WTC11 (cell line): Measurements from ENCODE around the gene SDCCAG8. TPM values are rescaled to one million over a fixed set of nuclear protein-coding genes. Genes with fewer than 3 reads are reported as not detected.
A peak's percentile ranks its signal among the peaks of the same experiment; 100 is the strongest.

Experiments used
- ATAC-seq: fragments of 200-7000 bp; cut with Tn5 transposase; 2 replicates; pipeline ENCODE4 v1.10.0; 2021; ENCODE audit warnings: mild to moderate bottlenecking, moderate library complexity
- CTCF ChIA-PET: fragments of 300-600 bp; sonication (Branson Sonifier 250); formaldehyde crosslinking; loops from one replicate; lab custom pipeline; 2021; ENCODE audit warnings: antibody characterized with exemption; lab: Charles Lee
- POLR2A ChIA-PET: fragments of 350-600 bp; sonication (Branson Sonifier 250); formaldehyde crosslinking; loops from one replicate; lab custom pipeline; 2021; ENCODE audit warnings: antibody characterized with exemption; lab: Charles Lee
- DNase-seq: peaks from one replicate; pipeline ENCODE4 v3.0.0; 2021; ENCODE audit warnings: low spot score
- H3K27ac Mint-ChIP-seq: 2 replicates; pipeline ENCODE4 v1.8.0; 2021; ENCODE audit warnings: mixed read lengths
- H3K27me3 Mint-ChIP-seq: 2 replicates; pipeline ENCODE4 v1.8.0; 2021; ENCODE audit warnings: low read depth, mild to moderate bottlenecking, moderate library complexity, mixed read lengths
- H3K36me3 Mint-ChIP-seq: 2 replicates; pipeline ENCODE4 v1.8.0; 2021; ENCODE audit warnings: mixed read lengths
- H3K4me1 Mint-ChIP-seq: 2 replicates; pipeline ENCODE4 v1.8.0; 2022; ENCODE audit warnings: mixed read lengths
- H3K4me3 Mint-ChIP-seq: 2 replicates; pipeline ENCODE4 v1.8.0; 2021; ENCODE audit warnings: mild to moderate bottlenecking, moderate library complexity, mixed read lengths
- H3K9me3 Mint-ChIP-seq: 2 replicates; pipeline ENCODE4 v1.8.0; 2021; ENCODE audit warnings: mixed read lengths
- AFF4 ChIP-seq: sonication (generic); formaldehyde crosslinking; IDR thresholded peaks from 2 replicates; pipeline ENCODE4 v1.8.1; 2023; ENCODE audit warnings: mild to moderate bottlenecking, missing genetic modification reagents, borderline replicate concordance
- CREB1 ChIP-seq: sonication (generic); formaldehyde crosslinking; IDR thresholded peaks from 2 replicates; pipeline ENCODE4 v1.8.0; 2023; ENCODE audit warnings: mild to moderate bottlenecking, missing genetic modification reagents
- IRF1 ChIP-seq: sonication (generic); formaldehyde crosslinking; IDR thresholded peaks from 2 replicates; pipeline ENCODE4 v1.8.0; 2023; ENCODE audit warnings: missing genetic modification reagents
- IRF2 ChIP-seq: sonication (generic); formaldehyde crosslinking; IDR thresholded peaks from 2 replicates; pipeline ENCODE4 v1.8.0; 2022; ENCODE audit warnings: low read depth, missing genetic modification reagents, borderline replicate concordance
- JAZF1 ChIP-seq: fragments of 250-450 bp; sonication (Bioruptor Pico); IDR thresholded peaks from 2 replicates; pipeline ENCODE4 v1.9.0; 2021; ENCODE audit warnings: moderate library complexity, mild to moderate bottlenecking, inconsistent platforms
- MYBL2 ChIP-seq: sonication (generic); formaldehyde crosslinking; IDR thresholded peaks from 2 replicates; pipeline ENCODE4 v1.8.1; 2023; ENCODE audit warnings: mild to moderate bottlenecking, moderate library complexity, missing genetic modification reagents
- PRDM15 ChIP-seq: sonication (generic); formaldehyde crosslinking; IDR thresholded peaks from 2 replicates; pipeline ENCODE4 v1.8.0; 2022; ENCODE audit warnings: missing genetic modification reagents
- PRRX2 ChIP-seq: fragments of 250-450 bp; sonication (Bioruptor Pico); IDR thresholded peaks from 2 replicates; pipeline ENCODE4 v1.8.0; 2021; ENCODE audit warnings: mild to moderate bottlenecking
- RORB ChIP-seq: fragments of 250-450 bp; sonication (Bioruptor Pico); IDR thresholded peaks from 2 replicates; pipeline ENCODE4 v1.9.0; 2021; ENCODE audit warnings: mild to moderate bottlenecking
- SMAD3 ChIP-seq: sonication (generic); formaldehyde crosslinking; IDR thresholded peaks from 2 replicates; pipeline ENCODE4 v1.8.0; 2022; ENCODE audit warnings: missing genetic modification reagents, mild to moderate bottlenecking, borderline replicate concordance
- SMAD4 ChIP-seq: sonication (generic); formaldehyde crosslinking; IDR thresholded peaks from 2 replicates; pipeline ENCODE4 v1.8.0; 2022; ENCODE audit warnings: mild to moderate bottlenecking, missing genetic modification reagents
- SOX15 ChIP-seq: fragments of 250-450 bp; sonication (Bioruptor Pico); IDR thresholded peaks from 2 replicates; pipeline ENCODE4 v1.9.0; 2021; ENCODE audit warnings: mild to moderate bottlenecking
- ZBTB21 ChIP-seq: sonication (generic); formaldehyde crosslinking; IDR thresholded peaks from 2 replicates; pipeline ENCODE4 v1.8.1; 2023; ENCODE audit warnings: mild to moderate bottlenecking, missing genetic modification reagents, borderline replicate concordance
- ZBTB43 ChIP-seq: sonication (generic); formaldehyde crosslinking; IDR thresholded peaks from 2 replicates; pipeline ENCODE4 v1.8.1; 2023; ENCODE audit warnings: mild to moderate bottlenecking, missing genetic modification reagents
- ZNF219 ChIP-seq: sonication (generic); formaldehyde crosslinking; IDR thresholded peaks from 2 replicates; pipeline ENCODE4 v1.8.0; 2023; ENCODE audit warnings: missing genetic modification reagents, mild to moderate bottlenecking, borderline replicate concordance
- ZNF263 ChIP-seq: sonication (generic); formaldehyde crosslinking; IDR thresholded peaks from 2 replicates; pipeline ENCODE4 v1.8.1; 2022; ENCODE audit warnings: low read depth, mild to moderate bottlenecking, moderate library complexity, missing genetic modification reagents
- ZNF416 ChIP-seq: fragments of 250-450 bp; sonication (Bioruptor Pico); IDR thresholded peaks from 2 replicates; pipeline ENCODE4 v1.9.0; 2021; ENCODE audit warnings: mild to moderate bottlenecking, inconsistent platforms
- total RNA-seq: library from RNA; stranded (reverse); gene quantifications from 3 replicates; pipeline ENCODE4 v1.2.3, GENCODE V29; 2021
- TF ChIP-seq, protein P1 (sequence below): sonication (generic); formaldehyde crosslinking; IDR thresholded peaks from 2 replicates; pipeline ENCODE4 v1.8.0; 2022; ENCODE audit warnings: mild to moderate bottlenecking, missing genetic modification reagents
- TF ChIP-seq, protein P2 (sequence below): sonication (generic); formaldehyde crosslinking; conservative IDR thresholded peaks from 2 replicates; pipeline ENCODE4 v1.8.1; 2023; ENCODE audit warnings: mild to moderate bottlenecking, low read depth, missing genetic modification reagents, moderate library complexity
- TF ChIP-seq, protein P3 (sequence below): sonication (generic); formaldehyde crosslinking; IDR thresholded peaks from 2 replicates; pipeline ENCODE4 v1.8.1; 2022; ENCODE audit warnings: mild to moderate bottlenecking, moderate library complexity, missing genetic modification reagents

The SDCCAG8 gene
- total RNA-seq, 1 experiment from 2014 or later, result 44.3 TPM

DNA sequence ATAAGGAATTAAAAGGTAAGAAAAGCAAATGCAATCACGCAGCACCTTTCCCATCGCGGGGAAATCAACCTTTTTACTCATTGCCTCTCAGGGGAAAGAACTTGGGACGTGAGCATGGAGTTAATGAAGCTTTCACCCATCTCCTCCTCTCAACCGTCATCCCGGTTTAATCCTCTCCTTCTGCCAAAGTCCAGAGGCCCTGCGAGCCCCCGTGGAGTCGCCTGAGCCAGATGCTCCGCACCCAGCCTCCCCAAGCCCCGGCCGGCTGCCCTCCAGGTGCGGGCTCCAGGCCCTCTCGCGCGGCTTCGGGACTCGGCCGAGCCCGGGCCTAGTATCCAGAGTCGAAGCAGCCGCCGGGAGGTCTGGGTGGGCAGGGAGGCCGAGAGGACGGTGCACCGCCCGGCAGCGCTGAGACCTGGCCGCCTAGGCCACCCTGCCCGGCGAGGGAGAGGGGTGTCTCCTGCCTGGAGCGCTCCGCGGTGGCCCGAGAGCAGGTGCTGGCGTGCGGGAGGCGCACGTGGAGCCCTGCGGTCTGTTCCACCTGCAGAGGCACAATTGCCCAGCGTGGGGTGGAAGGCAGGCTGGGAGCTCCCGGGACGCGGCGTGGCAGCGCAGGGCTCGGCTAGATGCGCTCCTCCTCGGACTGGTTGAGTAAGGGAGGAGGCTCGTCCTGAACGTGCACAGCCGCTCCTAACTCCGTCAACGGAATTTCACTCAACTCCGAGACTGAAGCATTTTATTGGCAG, 218.5 kb downstream of the SDCCAG8 start:
- Mint-ChIP-seq H3K4me3 (peak overlapping the region; percentile 7; the same call in 1 of the 2 replicates), H3K36me3 (no peaks in the 10 kb centered on the region), H3K27me3 (no peaks in the 10 kb centered on the region), H3K9me3 (no peaks in the 10 kb centered on the region), H3K4me1 (peaks cover 66% of the 10 kb centered on the region), H3K27ac (no peak overlapping the region)
- ChIA-PET CTCF (interaction anchor here (0.9 to 1.6 kb wide), 4 partner anchors 17 to 131 kb away, joined by 3 to 6 read pairs (median 3); no protein-coding TSS in a partner anchor), POLR2A (interaction anchor here (0.5 kb wide), 1 partner anchor 22 kb away, joined by 6 read pairs; no protein-coding TSS in a partner anchor)
- peak; percentile 58 for DNase-seq
- peak; percentile 66 for ATAC-seq
- TF ChIP-seq PRDM15 (no peak), SMAD4 (no peak), IRF1 (no peak), ZNF416 (CRISPR knock-in tag) (no peak), SMAD3 (CRISPR knock-in tag) (no peak), RORB (CRISPR knock-in tag) (no peak), ZBTB21 (no peak), ZNF263 (CRISPR knock-in tag) (0 out of 2 replicates have a peak, but pooled peaks have one; percentile 21), IRF2 (no peak), ZNF219 (peak; percentile 75; the same call in 1 of the 2 replicates), PRRX2 (no peak), MYBL2 (CRISPR knock-in tag) (0 out of 2 replicates have a peak, but pooled peaks have one; percentile 53), JAZF1 (CRISPR knock-in tag) (no peak), SOX15 (no peak), ZBTB43 (CRISPR knock-in tag) (0 out of 2 replicates have a peak, but pooled peaks have one; percentile 61), CREB1 (CRISPR knock-in tag) (no peak), AFF4 (no peak)
- TF ChIP-seq, protein P1, sequence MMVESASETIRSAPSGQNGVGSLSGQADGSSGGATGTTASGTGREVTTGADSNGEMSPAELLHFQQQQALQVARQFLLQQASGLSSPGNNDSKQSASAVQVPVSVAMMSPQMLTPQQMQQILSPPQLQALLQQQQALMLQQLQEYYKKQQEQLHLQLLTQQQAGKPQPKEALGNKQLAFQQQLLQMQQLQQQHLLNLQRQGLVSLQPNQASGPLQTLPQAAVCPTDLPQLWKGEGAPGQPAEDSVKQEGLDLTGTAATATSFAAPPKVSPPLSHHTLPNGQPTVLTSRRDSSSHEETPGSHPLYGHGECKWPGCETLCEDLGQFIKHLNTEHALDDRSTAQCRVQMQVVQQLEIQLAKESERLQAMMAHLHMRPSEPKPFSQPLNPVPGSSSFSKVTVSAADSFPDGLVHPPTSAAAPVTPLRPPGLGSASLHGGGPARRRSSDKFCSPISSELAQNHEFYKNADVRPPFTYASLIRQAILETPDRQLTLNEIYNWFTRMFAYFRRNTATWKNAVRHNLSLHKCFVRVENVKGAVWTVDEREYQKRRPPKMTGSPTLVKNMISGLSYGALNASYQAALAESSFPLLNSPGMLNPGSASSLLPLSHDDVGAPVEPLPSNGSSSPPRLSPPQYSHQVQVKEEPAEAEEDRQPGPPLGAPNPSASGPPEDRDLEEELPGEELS, result 0 out of 2 replicates have a peak, but pooled peaks have one; percentile 44
- TF ChIP-seq, protein P2, sequence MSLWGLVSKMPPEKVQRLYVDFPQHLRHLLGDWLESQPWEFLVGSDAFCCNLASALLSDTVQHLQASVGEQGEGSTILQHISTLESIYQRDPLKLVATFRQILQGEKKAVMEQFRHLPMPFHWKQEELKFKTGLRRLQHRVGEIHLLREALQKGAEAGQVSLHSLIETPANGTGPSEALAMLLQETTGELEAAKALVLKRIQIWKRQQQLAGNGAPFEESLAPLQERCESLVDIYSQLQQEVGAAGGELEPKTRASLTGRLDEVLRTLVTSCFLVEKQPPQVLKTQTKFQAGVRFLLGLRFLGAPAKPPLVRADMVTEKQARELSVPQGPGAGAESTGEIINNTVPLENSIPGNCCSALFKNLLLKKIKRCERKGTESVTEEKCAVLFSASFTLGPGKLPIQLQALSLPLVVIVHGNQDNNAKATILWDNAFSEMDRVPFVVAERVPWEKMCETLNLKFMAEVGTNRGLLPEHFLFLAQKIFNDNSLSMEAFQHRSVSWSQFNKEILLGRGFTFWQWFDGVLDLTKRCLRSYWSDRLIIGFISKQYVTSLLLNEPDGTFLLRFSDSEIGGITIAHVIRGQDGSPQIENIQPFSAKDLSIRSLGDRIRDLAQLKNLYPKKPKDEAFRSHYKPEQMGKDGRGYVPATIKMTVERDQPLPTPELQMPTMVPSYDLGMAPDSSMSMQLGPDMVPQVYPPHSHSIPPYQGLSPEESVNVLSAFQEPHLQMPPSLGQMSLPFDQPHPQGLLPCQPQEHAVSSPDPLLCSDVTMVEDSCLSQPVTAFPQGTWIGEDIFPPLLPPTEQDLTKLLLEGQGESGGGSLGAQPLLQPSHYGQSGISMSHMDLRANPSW (CRISPR knock-in tag), result no peak
- TF ChIP-seq, protein P3, sequence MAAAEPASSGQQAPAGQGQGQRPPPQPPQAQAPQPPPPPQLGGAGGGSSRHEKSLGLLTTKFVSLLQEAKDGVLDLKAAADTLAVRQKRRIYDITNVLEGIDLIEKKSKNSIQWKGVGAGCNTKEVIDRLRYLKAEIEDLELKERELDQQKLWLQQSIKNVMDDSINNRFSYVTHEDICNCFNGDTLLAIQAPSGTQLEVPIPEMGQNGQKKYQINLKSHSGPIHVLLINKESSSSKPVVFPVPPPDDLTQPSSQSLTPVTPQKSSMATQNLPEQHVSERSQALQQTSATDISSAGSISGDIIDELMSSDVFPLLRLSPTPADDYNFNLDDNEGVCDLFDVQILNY (CRISPR knock-in tag), result no peak
